HepG2 (cell line): ENCODE data around the gene NDUFS6. TPM values are rescaled to one million over a fixed set of nuclear protein-coding genes. Genes with fewer than 3 reads are reported as not detected.
A peak's percentile ranks its signal among the peaks of the same experiment; 100 is the strongest.

Source experiments
- ATF7-NPFF ChIP-seq: sonication (generic); formaldehyde crosslinking; IDR thresholded peaks from 2 replicates; pipeline ENCODE4 v1.8.1; 2023; ENCODE audit warnings: mild to moderate bottlenecking, low read depth, missing genetic modification reagents, moderate library complexity
- BRCA1 ChIP-seq: sonication (generic); formaldehyde crosslinking; IDR thresholded peaks from 2 replicates; pipeline ENCODE4 v1.4.0; 2020; ENCODE audit warnings: missing genetic modification reagents
- MAX ChIP-seq: IDR thresholded peaks from 2 replicates; pipeline ENCODE4 v1.6.1; 2012; ENCODE audit warnings: inconsistent platforms
- MAZ ChIP-seq, 2 experiments: sonication (generic) in 1 of 2; formaldehyde crosslinking in 1 of 2; IDR thresholded peaks; 2 replicates each; pipeline versions ENCODE4 v1.5.0 to v1.6.1; 2012 to 2020; ENCODE audit warnings: low read depth in 2 of 2, mild to moderate bottlenecking in 2 of 2, borderline replicate concordance in 1 of 2, improper control_type of control experiment in 1 of 2, low read length in 1 of 2, missing genetic modification reagents in 1 of 2, moderate library complexity in 1 of 2
- MXD1 ChIP-seq: sonication (generic); formaldehyde crosslinking; IDR thresholded peaks from 2 replicates; pipeline ENCODE4 v1.4.0; 2020; ENCODE audit warnings: mild to moderate bottlenecking, missing genetic modification reagents
- NFIB ChIP-seq: sonication (generic); formaldehyde crosslinking; IDR thresholded peaks from 2 replicates; pipeline ENCODE4 v1.9.0; 2021; ENCODE audit warnings: missing genetic modification reagents, mild to moderate bottlenecking, borderline replicate concordance
- NFYB ChIP-seq: sonication (generic); formaldehyde crosslinking; IDR thresholded peaks from 2 replicates; pipeline ENCODE4 v1.4.0; 2020; ENCODE audit warnings: missing genetic modification reagents
- PAX8 ChIP-seq: sonication (generic); formaldehyde crosslinking; IDR thresholded peaks from 2 replicates; pipeline ENCODE4 v1.8.0; 2022; ENCODE audit warnings: mild to moderate bottlenecking, missing genetic modification reagents, borderline replicate concordance
- RARA ChIP-seq: IDR thresholded peaks from 2 replicates; pipeline ENCODE4 v1.6.1; 2016; ENCODE audit warnings: missing genetic modification reagents, missing compliant biosample characterization
- RCOR2 ChIP-seq: IDR thresholded peaks from 2 replicates; pipeline ENCODE4 v1.6.1; 2016; ENCODE audit warnings: missing biosample characterization, missing genetic modification reagents
- RXRB ChIP-seq: IDR thresholded peaks from 2 replicates; pipeline ENCODE4 v1.6.1; 2016; ENCODE audit warnings: borderline replicate concordance, missing genetic modification reagents, missing compliant biosample characterization
- SAFB2 ChIP-seq: sonication (generic); formaldehyde crosslinking; IDR thresholded peaks from 2 replicates; pipeline ENCODE4 v1.5.1; 2020; ENCODE audit warnings: missing genetic modification reagents, low read depth, mild to moderate bottlenecking, borderline replicate concordance
- SETDB1 ChIP-seq: sonication (generic); formaldehyde crosslinking; IDR thresholded peaks from 2 replicates; pipeline ENCODE4 v1.5.1; 2020; ENCODE audit warnings: missing genetic modification reagents, mild to moderate bottlenecking, borderline replicate concordance
- SMAD9 ChIP-seq: sonication (generic); formaldehyde crosslinking; IDR thresholded peaks from 2 replicates; pipeline ENCODE4 v1.5.1; 2020; ENCODE audit warnings: mild to moderate bottlenecking, missing genetic modification reagents
- SMC3 ChIP-seq: IDR thresholded peaks from 2 replicates; pipeline ENCODE4 v1.6.1; 2011; ENCODE audit warnings: low read length, improper control_type of control experiment
- SP1 ChIP-seq, 2 experiments: fragments of 450-650 bp in 1 of 2; sonication (generic) in 1 of 2; formaldehyde crosslinking in 1 of 2; IDR thresholded peaks; 2 replicates each; pipeline versions ENCODE4 v1.4.0 to v1.6.1; 2016 to 2020; ENCODE audit warnings: missing genetic modification reagents in 1 of 2
- TEAD3 ChIP-seq: optimal IDR thresholded peaks from 2 replicates; pipeline ENCODE3; 2016; ENCODE audit warnings: borderline replicate concordance
- ZBTB2 ChIP-seq: sonication (generic); formaldehyde crosslinking; IDR thresholded peaks from 2 replicates; pipeline ENCODE4 v1.8.0; 2022; ENCODE audit warnings: low read depth, missing genetic modification reagents
- ZBTB4 ChIP-seq: sonication (generic); formaldehyde crosslinking; IDR thresholded peaks from 2 replicates; pipeline ENCODE4 v1.4.0; 2020; ENCODE audit warnings: missing genetic modification reagents, mild to moderate bottlenecking, borderline replicate concordance
- ZBTB7A ChIP-seq: sonication (generic); formaldehyde crosslinking; IDR thresholded peaks from 2 replicates; pipeline ENCODE4 v1.8.0; 2022; ENCODE audit warnings: mild to moderate bottlenecking, missing genetic modification reagents
- ZFP62 ChIP-seq: sonication (generic); formaldehyde crosslinking; IDR thresholded peaks from 2 replicates; pipeline ENCODE4 v1.4.0; 2020; ENCODE audit warnings: missing genetic modification reagents
- ZNF468 ChIP-seq: sonication (generic); formaldehyde crosslinking; IDR thresholded peaks from 2 replicates; pipeline ENCODE4 v1.8.0; 2022; ENCODE audit warnings: mild to moderate bottlenecking, moderate library complexity, missing genetic modification reagents
- ZNF562 ChIP-seq: sonication (generic); formaldehyde crosslinking; IDR thresholded peaks from 2 replicates; pipeline ENCODE4 v1.8.0; 2022; ENCODE audit warnings: missing genetic modification reagents, borderline replicate concordance
- ZNF7 ChIP-seq: IDR thresholded peaks from 2 replicates; pipeline ENCODE4 v1.6.1; 2016; ENCODE audit warnings: missing biosample characterization, missing genetic modification reagents
- polyA plus RNA-seq, 8 experiments: library from polyadenylated mRNA; depleted of rRNA in 3 of 8; stranded (reverse) in 7 of 8; unstranded in 1 of 8; fragments of >200 nt; fragmentation: Illumina TruSeq in 4 of 8; extraction: Trizol in 4 of 8; gene quantifications; 2 replicates each; pipeline versions ENCODE4 v1.2.1 to v1.2.3, GENCODE V29; 2011 to 2016; ENCODE audit warnings: low read depth in 4 of 8, missing spikeins in 1 of 8, mixed read lengths in 1 of 8; ENCODE audit not compliant: insufficient read depth in 1 of 8
- total RNA-seq, 5 experiments: library from RNA; depleted of rRNA; stranded (reverse); fragments of >200 nt; fragmentation: Illumina TruSeq; extraction: Trizol; gene quantifications; 2 replicates each; pipeline ENCODE4 v1.2.3, GENCODE V29; 2016; ENCODE audit warnings: low read depth in 1 of 5

NDUFS6 gene
- total and polyA plus RNA-seq, 2 of the 13 experiments (the other 11 are each of a cell fraction or from before 2014, with no cell fraction given), result 23.7 to 50.4 TPM

- TF ChIP-seq SETDB1 (CRISPR knock-in tag), result no peak
- no peak for TF ChIP-seq NFYB (CRISPR knock-in tag)
- no peak for TF ChIP-seq ZBTB7A (CRISPR knock-in tag)
- TF ChIP-seq ATF7-NPFF (CRISPR knock-in tag), result no peak
- TF ChIP-seq MXD1, result peak; percentile 87
- no peak for TF ChIP-seq ZNF468 (CRISPR knock-in tag)
- TF ChIP-seq SMC3, result no peak
- TF ChIP-seq ZBTB4, result peak; percentile 55; the same call in 1 of the 2 replicates
- TF ChIP-seq MAZ (IDR thresholded peaks at IDR 0.05; ENCODE audit: borderline replicate concordance, low read depth, low read length), result no peak
- peak; percentile 79 for TF ChIP-seq MAZ (CRISPR knock-in tag; IDR thresholded peaks at IDR 0.05; ENCODE audit: low read depth)
- TF ChIP-seq ZNF7 (CRISPR knock-in tag), result no peak
- no peak for TF ChIP-seq NFIB
- no peak for TF ChIP-seq RCOR2 (CRISPR knock-in tag)
- TF ChIP-seq MAX, result peak; percentile 81
- 0 out of 2 replicates have a peak, but pooled peaks have one; percentile 79 for TF ChIP-seq PAX8 (CRISPR knock-in tag)
- peak; percentile 72 for TF ChIP-seq ZBTB2
- TF ChIP-seq SP1 (IDR thresholded peaks at IDR 0.05), result no peak
- no peak for TF ChIP-seq SP1 (CRISPR knock-in tag; IDR thresholded peaks at IDR 0.05)
- TF ChIP-seq RARA (CRISPR knock-in tag), result no peak; the same call in 1 of the 2 replicates
- TF ChIP-seq TEAD3 (CRISPR knock-in tag), result peak; percentile 53
- TF ChIP-seq BRCA1, result no peak
- no peak for TF ChIP-seq RXRB (CRISPR knock-in tag)
- peak; percentile 82; the same call in 1 of the 2 replicates for TF ChIP-seq SAFB2 (CRISPR knock-in tag)
- TF ChIP-seq ZFP62 (CRISPR knock-in tag), result no peak
- no peak for TF ChIP-seq SMAD9
- TF ChIP-seq ZNF562, result no peak
These were observed at the start of gene NDUFS6 (continued) for GRCh38 chr5:1801222-1801966.
